Measurements from ENCODE around the gene CAPG. TPM values are rescaled to one million over a fixed set of nuclear protein-coding genes. Genes with fewer than 3 reads are reported as not detected.
"Not testable (repeated sequence)": the region's sequence is repeated elsewhere in the genome, so short reads cannot be mapped to it uniquely, and the experiment has no call there.

The CAPG gene
- total RNA-seq, 1 donor from 2014 or later: 125 TPM

GRCh38 chr2:85396531-85397470, 13.4 kb downstream of the CAPG start:
- no peak for DNase-seq (ENCODE audit: low spot score)

GRCh38 chr2:85395912-85396475, 14.2 kb downstream of the CAPG start:
- DNase-seq (ENCODE audit: low spot score): no peak

GRCh38 chr2:85394976-85395375, 15.2 kb downstream of the CAPG start:
- no peak for DNase-seq (ENCODE audit: low spot score)

- no peak for DNase-seq (ENCODE audit: low spot score)
Measured at GRCh38 chr2:85394261-85394681, 15.9 kb downstream of the CAPG start.

GRCh38 chr2:85393836-85394235, 16.3 kb downstream of the CAPG start:
- no peak for DNase-seq (ENCODE audit: low spot score)

GRCh38 chr2:85390941-85391669, 19.1 kb downstream of the CAPG start:
- DNase-seq (ENCODE audit: low spot score): peak; percentile 65

GRCh38 chr2:85388878-85389538, 21.2 kb downstream of the CAPG start:
- no peak for DNase-seq (ENCODE audit: low spot score)

- DNase-seq (ENCODE audit: low spot score): no peak
Measured at GRCh38 chr2:85387754-85388153, 22.4 kb downstream of the CAPG start.

- no peak for DNase-seq (ENCODE audit: low spot score)
Measured at GRCh38 chr2:85385746-85386145, 24.4 kb downstream of the CAPG start.

- DNase-seq (ENCODE audit: low spot score): no peak
Measured at GRCh38 chr2:85383850-85384249, 26.3 kb downstream of the CAPG start.

GRCh38 chr2:85383151-85383550, 27.0 kb downstream of the CAPG start:
- DNase-seq (ENCODE audit: low spot score): not testable (repeated sequence)

GRCh38 chr2:85380048-85380447, 30.1 kb downstream of the CAPG start:
- DNase-seq (ENCODE audit: low spot score): no peak

GRCh38 chr2:85378257-85378656, 31.9 kb downstream of the CAPG start:
- DNase-seq (ENCODE audit: low spot score): no peak

GRCh38 chr2:85377083-85377482, 33.1 kb downstream of the CAPG start:
- no peak for DNase-seq (ENCODE audit: low spot score)

GRCh38 chr2:85376291-85377065, 33.7 kb downstream of the CAPG start:
- DNase-seq (ENCODE audit: low spot score): no peak

- DNase-seq (ENCODE audit: low spot score): no peak
Measured at GRCh38 chr2:85371045-85371444, 39.1 kb downstream of the CAPG start.

- DNase-seq (ENCODE audit: low spot score): no peak
Measured at GRCh38 chr2:85369500-85369899, 40.7 kb downstream of the CAPG start.

GRCh38 chr2:85368921-85369320, 41.2 kb downstream of the CAPG start:
- DNase-seq (ENCODE audit: low spot score): no peak

GRCh38 chr2:85367180-85367579, 43.0 kb downstream of the CAPG start:
- no peak for DNase-seq (ENCODE audit: low spot score)

GRCh38 chr2:85362653-85363387, 47.3 kb downstream of the CAPG start:
- DNase-seq (ENCODE audit: low spot score): not testable (repeated sequence)
